Caco-2 (cell line): ENCODE results near the gene DDOST. TPM values are rescaled to one million over a fixed set of nuclear protein-coding genes. Genes with fewer than 3 reads are reported as not detected.

Source experiments
- BruUV-seq: library from RNA; stranded (reverse); fragments of 400-500 nt; replicated peaks from 2 replicates; lab custom pipeline; 2021; lab: Mats Ljungman, UMichigan
- CTCF ChIA-PET: fragments of 300-600 bp; sonication (Branson Sonifier 250); formaldehyde crosslinking; loops from one replicate; lab custom pipeline; 2022; ENCODE audit warnings: antibody characterized with exemption; lab: Charles Lee
- POLR2A ChIA-PET: fragments of 300-600 bp; sonication (Branson Sonifier 250); formaldehyde crosslinking; loops from one replicate; lab custom pipeline; 2022; ENCODE audit warnings: antibody characterized with exemption; lab: Charles Lee
- DNase-seq, 2 experiments: peaks; one replicate each; pipeline versions ENCODE4 v3.0.0 to v3.0.0-alpha.2; 2020 to 2022
- H3K27me3 ChIP-seq: replicated peaks from 2 replicates; pipeline ENCODE4 v1.6.0; 2011; ENCODE audit warnings: low read length; ENCODE audit not compliant: control insufficient read depth, insufficient read depth
- H3K36me3 ChIP-seq: 2 replicates; pipeline ENCODE4 v1.5.1; 2011; ENCODE audit warnings: low read length; ENCODE audit not compliant: control insufficient read depth, insufficient read depth
- H3K4me1 ChIP-seq: fragments of 250-450 bp; sonication (Bioruptor Pico); 2 replicates; pipeline ENCODE4 v1.5.1; 2020; ENCODE audit warnings: mild to moderate bottlenecking
- H3K4me3 ChIP-seq: 2 replicates; pipeline ENCODE4 v1.5.1; 2011; ENCODE audit warnings: low read depth, mild to moderate bottlenecking, control low read depth, low read length
- H3K9me3 ChIP-seq: fragments of 250-450 bp; sonication (Bioruptor Pico); 2 replicates; pipeline ENCODE4 v1.5.1; 2020; ENCODE audit warnings: mild to moderate bottlenecking, moderate library complexity
- H3K27ac Mint-ChIP-seq: one replicate; pipeline ENCODE4 v1.8.0; 2022; ENCODE audit warnings: mixed read lengths; ENCODE audit not compliant: unreplicated experiment
- H3K27me3 Mint-ChIP-seq: one replicate; pipeline ENCODE4 v1.8.0; 2022; ENCODE audit warnings: mixed read lengths; ENCODE audit not compliant: insufficient read depth, unreplicated experiment
- H3K36me3 Mint-ChIP-seq: one replicate; pipeline ENCODE4 v1.8.0; 2022; ENCODE audit warnings: mild to moderate bottlenecking, mixed read lengths; ENCODE audit not compliant: insufficient read depth, unreplicated experiment
- H3K4me1 Mint-ChIP-seq: one replicate; pipeline ENCODE4 v1.8.0; 2022; ENCODE audit warnings: low read depth, mixed read lengths; ENCODE audit not compliant: unreplicated experiment
- H3K4me3 Mint-ChIP-seq: one replicate; pipeline ENCODE4 v1.8.0; 2022; ENCODE audit warnings: mild to moderate bottlenecking, moderate library complexity, mixed read lengths; ENCODE audit not compliant: unreplicated experiment
- H3K9me3 Mint-ChIP-seq: one replicate; pipeline ENCODE4 v1.8.0; 2022; ENCODE audit warnings: mixed read lengths; ENCODE audit not compliant: unreplicated experiment
- CTCF ChIP-seq, 2 experiments: fragments of 200-600 bp in 1 of 2; IDR thresholded peaks; 1 replicate in 1 of 2; 2 replicates in 1 of 2; pipeline versions ENCODE4 v1.5.1 to v1.8.0; 2011 to 2022; ENCODE audit warnings: antibody characterized with exemption in 1 of 2, control low read depth in 1 of 2, inconsistent platforms in 1 of 2, low read depth in 1 of 2, low read length in 1 of 2, mild to moderate bottlenecking in 1 of 2, moderate library complexity in 1 of 2; ENCODE audit not compliant: insufficient read depth in 1 of 2, severe bottlenecking in 1 of 2, unreplicated experiment in 1 of 2
- intact Hi-C: fragments of 100-400 bp; cut with micrococcal nuclease; formaldehyde crosslinking; loops from one replicate; pipeline ENCODE4 v1.10.0; 2022; ENCODE audit not compliant: unreplicated experiment
- total RNA-seq: library from RNA; stranded (reverse); gene quantifications from 2 replicates; pipeline ENCODE4 v1.2.3, GENCODE V29; 2022

Gene DDOST
- total RNA-seq, 1 experiment from 2014 or later, result 339 TPM

GRCh38 chr1:20691872-20692271 is 30.7 kb upstream of the DDOST start:
- Mint-ChIP-seq H3K36me3 (peaks cover 16% of the 10 kb centered on the region), H3K27me3 (no peaks in the 10 kb centered on the region), H3K9me3 (no peaks in the 10 kb centered on the region), H3K27ac (no peak overlapping the region), H3K4me1 (peaks cover 5% of the 10 kb centered on the region), H3K4me3 (no peak overlapping the region)
- no TSS peak for BruUV-seq
- no peak for DNase-seq
- CTCF ChIA-PET, result no interaction called here
- no peak for TF ChIP-seq CTCF (IDR thresholded peaks at IDR 0.05; ENCODE audit: insufficient read depth in 1 of 2, low read depth in 1 of 2, low read length in 1 of 2, severe bottlenecking in 1 of 2, unreplicated experiment in 1 of 2)
- H3K36me3 ChIP-seq, result no peaks in the 10 kb centered on the region
- intact Hi-C loops, result loop anchor here (10.0 kb wide), 2 partner anchors 93 to 293 kb away; partner anchors contain the start of gene HP1BP3
- no peaks in the 10 kb centered on the region for H3K27me3 ChIP-seq
- POLR2A ChIA-PET, result no interaction called here
- H3K9me3 ChIP-seq, result no peaks in the 10 kb centered on the region
- no peaks in the 10 kb centered on the region for H3K4me1 ChIP-seq
- H3K4me3 ChIP-seq, result no peak overlapping the region

GRCh38 chr1:20689645-20690056 is 28.5 kb upstream of the DDOST start:
- Histone ChIP-seq H3K36me3 (no peaks in the 10 kb centered on the region), H3K9me3 (no peaks in the 10 kb centered on the region), H3K4me1 (no peaks in the 10 kb centered on the region), H3K4me3 (no peak overlapping the region), H3K27me3 (no peaks in the 10 kb centered on the region)
- Mint-ChIP-seq H3K9me3 (no peaks in the 10 kb centered on the region), H3K27me3 (no peaks in the 10 kb centered on the region), H3K36me3 (peaks cover 6% of the 10 kb centered on the region), H3K27ac (no peak overlapping the region), H3K4me1 (no peaks in the 10 kb centered on the region), H3K4me3 (no peak overlapping the region)
- no TSS peak for BruUV-seq
- intact Hi-C loops, result loop anchor here (10.0 kb wide), 2 partner anchors 95 to 295 kb away; partner anchors contain the start of gene HP1BP3
- no peak for DNase-seq
- ChIA-PET POLR2A (no interaction called here), CTCF (no interaction called here)
- TF ChIP-seq CTCF (IDR thresholded peaks at IDR 0.05; ENCODE audit: insufficient read depth in 1 of 2, low read depth in 1 of 2, low read length in 1 of 2, severe bottlenecking in 1 of 2, unreplicated experiment in 1 of 2), result no peak

GRCh38 chr1:20686883-20687725 is 25.9 kb upstream of the DDOST start:
- TF ChIP-seq CTCF (IDR thresholded peaks at IDR 0.05; ENCODE audit: insufficient read depth in 1 of 2, low read depth in 1 of 2, low read length in 1 of 2, severe bottlenecking in 1 of 2, unreplicated experiment in 1 of 2), result no peak
- no peaks in the 10 kb centered on the region for H3K9me3 ChIP-seq
- H3K4me3 Mint-ChIP-seq, result no peak overlapping the region
- H3K4me3 ChIP-seq, result no peak overlapping the region
- BruUV-seq, result no TSS peak
- H3K27me3 Mint-ChIP-seq, result no peaks in the 10 kb centered on the region
- H3K9me3 Mint-ChIP-seq, result no peaks in the 10 kb centered on the region
- ChIA-PET POLR2A (no interaction called here), CTCF (interaction anchor here (0.6 kb wide), 1 partner anchor 26 kb away, joined by 3 read pairs; no protein-coding TSS in a partner anchor)
- DNase-seq, result no peak
- H3K36me3 Mint-ChIP-seq, result peaks cover 3% of the 10 kb centered on the region
- no peak overlapping the region for H3K27ac Mint-ChIP-seq
- intact Hi-C loops, result no loop called here
- H3K4me1 ChIP-seq, result no peaks in the 10 kb centered on the region
- no peaks in the 10 kb centered on the region for H3K27me3 ChIP-seq
- no peaks in the 10 kb centered on the region for H3K36me3 ChIP-seq
- H3K4me1 Mint-ChIP-seq, result no peaks in the 10 kb centered on the region
